B cell (primary cell): ENCODE data around the gene ZSWIM3. TPM values are rescaled to one million over a fixed set of nuclear protein-coding genes. Genes with fewer than 3 reads are reported as not detected.

Experiments
- ATAC-seq: fragments of 200-7000 bp; cut with Tn5 transposase; one replicate; pipeline ENCODE4 v1.10.0; 2021; ENCODE audit warnings: low read depth, mild to moderate bottlenecking, moderate number of reproducible peaks, moderate library complexity
- CTCF ChIA-PET: fragments of 350-600 bp; sonication (Branson Sonifier 250); formaldehyde crosslinking; loops from one replicate; lab custom pipeline; 2021; ENCODE audit warnings: antibody characterized with exemption, inconsistent platforms; lab: Charles Lee
- POLR2A ChIA-PET: fragments of 350-600 bp; sonication (Branson Sonifier 250); formaldehyde crosslinking; loops from one replicate; lab custom pipeline; 2021; ENCODE audit warnings: antibody characterized with exemption; lab: Charles Lee
- DNase-seq: peaks from one replicate; pipeline ENCODE4 v3.0.0; 2013
- H2AFZ ChIP-seq: 2 replicates; pipeline ENCODE4 v1.6.1; 2012; ENCODE audit warnings: mild to moderate bottlenecking, low read depth, low read length; ENCODE audit not compliant: insufficient read depth, poor library complexity, severe bottlenecking
- H3K27ac ChIP-seq, 2 donors: 1 replicate in 1 of 2; 2 replicates in 1 of 2; pipeline ENCODE4 v1.5.1; 2012 to 2013; ENCODE audit warnings: low read length in 2 of 2, mild to moderate bottlenecking in 2 of 2, moderate library complexity in 1 of 2
- H3K27me3 ChIP-seq, 4 experiments: fragments of 200-600 bp in 1 of 4; sonication (generic) in 1 of 4; replicated peaks in 1 of 4; 1 replicate in 2 of 4; 2 replicates in 2 of 4; pipeline versions ENCODE4 v1.6.1 to v1.7.0; 2013 to 2016; ENCODE audit warnings: low read length in 3 of 4, mild to moderate bottlenecking in 2 of 4, mixed read lengths in 1 of 4, moderate library complexity in 1 of 4; ENCODE audit not compliant: insufficient read depth in 4 of 4, control insufficient read depth in 3 of 4; ENCODE audit errors: control extremely low read depth in 1 of 4
- H3K36me3 ChIP-seq, 2 experiments: replicated peaks in 1 of 2; 1 replicate in 1 of 2; 2 replicates in 1 of 2; pipeline versions ENCODE4 v1.6.1 to v1.7.1; 2013; ENCODE audit warnings: low read length in 1 of 2; ENCODE audit not compliant: insufficient read depth in 2 of 2, control insufficient read depth in 1 of 2; ENCODE audit errors: control extremely low read depth in 1 of 2, extremely low read depth in 1 of 2
- H3K4me1 ChIP-seq, 2 donors: fragments of 200-600 bp in 1 of 2; sonication (generic) in 1 of 2; 1 replicate in 1 of 2; 2 replicates in 1 of 2; pipeline versions ENCODE4 v1.5.1 to v1.6.1; 2013 to 2017; ENCODE audit warnings: low read length in 2 of 2; ENCODE audit not compliant: control insufficient read depth in 2 of 2, insufficient read depth in 2 of 2
- H3K4me2 ChIP-seq: replicated peaks from 2 replicates; pipeline ENCODE3; 2012; ENCODE audit warnings: mild to moderate bottlenecking, low read depth, low read length; ENCODE audit not compliant: poor library complexity, severe bottlenecking
- H3K4me3 ChIP-seq, 5 experiments: fragments of 200-600 bp in 1 of 5; sonication (generic) in 1 of 5; 1 replicate in 3 of 5; 2 replicates in 2 of 5; pipeline versions ENCODE4 v1.5.1 to v1.7.0; 2011 to 2016; ENCODE audit warnings: low read length in 4 of 5, mild to moderate bottlenecking in 4 of 5, low read depth in 2 of 5, control low read depth in 1 of 5, moderate library complexity in 1 of 5; ENCODE audit not compliant: insufficient read depth in 1 of 5; ENCODE audit errors: control extremely low read depth in 1 of 5, extremely low read depth in 1 of 5
- H3K79me2 ChIP-seq: fragments of 200-600 bp; sonication (generic); one replicate; pipeline ENCODE4 v1.6.0; 2016; ENCODE audit warnings: low read length; ENCODE audit not compliant: control insufficient read depth, insufficient read depth
- H3K9ac ChIP-seq: fragments of 200-600 bp; sonication (generic); 2 replicates; pipeline ENCODE4 v1.6.1; 2017; ENCODE audit warnings: mild to moderate bottlenecking, low read length, moderate library complexity
- H3K9me3 ChIP-seq, 3 donors: one replicate each; pipeline versions ENCODE4 v1.6.1 to v1.7.1; 2013; ENCODE audit warnings: low read length in 2 of 3; ENCODE audit not compliant: control insufficient read depth in 2 of 3, insufficient read depth in 1 of 3; ENCODE audit errors: control extremely low read depth in 1 of 3
- H4K20me1 ChIP-seq: 2 replicates; pipeline ENCODE4 v1.6.0; 2012; ENCODE audit warnings: mild to moderate bottlenecking, low read length; ENCODE audit not compliant: insufficient read depth, control insufficient read depth, poor library complexity, severe bottlenecking
- H3K27ac Mint-ChIP-seq: one replicate; pipeline ENCODE4 v1.8.0; 2021; ENCODE audit warnings: mixed read lengths
- H3K27me3 Mint-ChIP-seq: one replicate; pipeline ENCODE4 v1.8.0; 2021; ENCODE audit warnings: mixed read lengths
- H3K4me1 Mint-ChIP-seq: one replicate; pipeline ENCODE4 v1.8.0; 2021; ENCODE audit warnings: mixed read lengths
- H3K4me3 Mint-ChIP-seq: one replicate; pipeline ENCODE4 v1.8.0; 2021; ENCODE audit warnings: mixed read lengths
- H3K9me3 Mint-ChIP-seq: one replicate; pipeline ENCODE4 v1.8.0; 2022; ENCODE audit warnings: mixed read lengths; ENCODE audit not compliant: insufficient read depth
- CTCF ChIP-seq: fragments of 200-600 bp; IDR thresholded peaks from one replicate; pipeline ENCODE4 v1.8.0; 2022; ENCODE audit warnings: antibody characterized with exemption, mild to moderate bottlenecking
- EZH2 ChIP-seq: IDR thresholded peaks from 2 replicates; pipeline ENCODE4 v1.6.1; 2012; ENCODE audit warnings: borderline replicate concordance, low read depth, mild to moderate bottlenecking, moderate library complexity, low read length; ENCODE audit not compliant: insufficient read depth, poor library complexity, severe bottlenecking
- WGBS: methylation state at CpG from one replicate; pipeline ENCODE4 v1.1.5; 2013; ENCODE audit warnings: missing lambda C conversion rate; ENCODE audit not compliant: insufficient coverage; 5-methylcytosine and 5-hydroxymethylcytosine counted together
- intact Hi-C: fragments of 100-400 bp; cut with micrococcal nuclease; formaldehyde crosslinking; loops from one replicate; pipeline ENCODE4 v1.10.0; 2022
- polyA plus RNA-seq: library from polyadenylated mRNA; depleted of rRNA; stranded (reverse); fragments of >200 nt; gene quantifications from 2 replicates; pipeline ENCODE4 v1.2.3, GENCODE V29; 2012
- total RNA-seq, 2 donors: library from RNA; stranded (reverse); fragments of 120-200 nt in 1 of 2; gene quantifications; 1 replicate in 1 of 2; 2 replicates in 1 of 2; pipeline versions ENCODE4 v1.2.3 to v1.2.4, GENCODE V29; 2013 to 2022

ZSWIM3 gene
- total and polyA plus RNA-seq, 2 donors (not counting 1 experiment from before 2014, with no cell fraction given), result 4.0 to 7.1 TPM

DNA sequence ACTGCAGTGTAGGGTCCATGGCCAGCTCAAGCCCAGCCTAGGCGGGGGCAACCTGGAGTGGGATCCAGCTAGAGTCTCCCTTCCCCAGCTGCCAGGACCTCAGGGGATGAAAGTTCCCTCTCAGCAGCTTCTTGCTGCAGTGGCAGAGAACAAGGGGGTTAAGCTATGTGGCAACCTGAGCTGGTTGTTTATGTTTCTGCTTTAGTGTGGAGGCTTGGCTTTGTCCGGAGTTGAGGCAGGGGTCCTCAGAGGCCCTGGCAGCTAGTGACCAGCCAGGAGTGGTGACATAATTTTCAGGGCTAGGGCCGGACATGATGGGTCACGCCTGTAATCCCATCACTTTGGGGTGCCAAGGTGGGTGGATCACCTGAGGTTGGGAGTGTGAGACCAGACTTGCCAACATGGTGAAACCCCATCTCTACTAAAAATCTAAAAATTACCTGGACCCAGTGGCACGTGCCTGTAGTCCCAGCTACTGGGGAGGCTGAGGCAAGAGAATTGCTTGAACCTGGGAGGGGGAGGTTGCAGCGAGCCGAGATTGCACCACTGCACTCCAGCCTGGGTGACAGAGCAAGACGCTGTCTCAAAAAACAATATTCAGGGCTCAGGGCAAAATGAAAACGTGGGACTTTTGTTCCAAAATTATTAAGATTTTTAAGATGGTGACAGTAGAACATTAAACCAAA is 68.5 kb downstream of the ZSWIM3 start:
- no peak overlapping the region for H3K27ac ChIP-seq
- no peaks in the 10 kb centered on the region for H4K20me1 ChIP-seq
- Mint-ChIP-seq H3K4me3 (no peak overlapping the region), H3K27me3 (peaks cover 7% of the 10 kb centered on the region), H3K4me1 (no peaks in the 10 kb centered on the region), H3K9me3 (no peaks in the 10 kb centered on the region), H3K27ac (no peak overlapping the region)
- no peaks in the 10 kb centered on the region for H3K9me3 ChIP-seq
- 72% methylated on average over 5 of the region's 9 CpGs for WGBS
- TF ChIP-seq EZH2, result no peak
- no peak for TF ChIP-seq CTCF
- no peak for ATAC-seq
- H3K79me2 ChIP-seq, result no peaks in the 10 kb centered on the region
- H3K4me1 ChIP-seq, result no peaks in the 10 kb centered on the region
- no peak overlapping the region for H2AFZ ChIP-seq
- ChIA-PET CTCF (no interaction called here), POLR2A (no interaction called here)
- peaks cover 0 to 4% (median under 1%) of the 10 kb centered on the region in 4 experiments for H3K27me3 ChIP-seq
- DNase-seq, result no peak
- no peak overlapping the region for H3K4me2 ChIP-seq
- intact Hi-C loops, result no loop called here
- H3K36me3 ChIP-seq, result no peaks in the 10 kb centered on the region
- H3K9ac ChIP-seq, result no peak overlapping the region
- H3K4me3 ChIP-seq, result no peak overlapping the region

DNA sequence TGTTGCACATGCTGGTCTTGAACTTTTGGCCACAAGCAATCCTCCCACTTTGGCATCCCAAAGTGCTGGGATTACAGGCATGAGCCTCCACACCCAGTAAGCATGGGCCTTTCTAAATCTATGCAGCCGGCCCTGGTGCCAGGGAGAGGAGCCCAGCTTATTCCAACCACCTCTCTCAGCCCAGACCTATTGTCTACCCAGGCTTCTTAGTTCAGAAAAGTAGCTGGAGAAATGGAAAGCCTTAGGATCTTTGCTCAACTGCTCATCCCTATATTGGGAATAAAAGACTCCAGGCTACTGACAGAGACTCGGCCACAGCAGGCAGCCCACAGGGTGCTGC is 69.3 kb downstream of the ZSWIM3 start:
- 100% methylated on average over 1 of the region's 2 CpGs for WGBS
- H3K27me3 ChIP-seq, result peaks cover 0 to 1% (median 0%) of the 10 kb centered on the region in 4 experiments
- Mint-ChIP-seq H3K27ac (no peak overlapping the region), H3K9me3 (no peaks in the 10 kb centered on the region), H3K4me1 (no peaks in the 10 kb centered on the region), H3K27me3 (peaks cover 2% of the 10 kb centered on the region), H3K4me3 (no peak overlapping the region)
- ATAC-seq (no peak), DNase-seq (no peak)
- no peak overlapping the region for H2AFZ ChIP-seq
- no peaks in the 10 kb centered on the region for H3K79me2 ChIP-seq
- H3K4me3 ChIP-seq, result no peak overlapping the region
- H3K4me2 ChIP-seq, result no peak overlapping the region
- H4K20me1 ChIP-seq, result no peaks in the 10 kb centered on the region
- no peak overlapping the region for H3K27ac ChIP-seq
- no peak for TF ChIP-seq CTCF
- TF ChIP-seq EZH2, result no peak
- intact Hi-C loops, result no loop called here
- H3K36me3 ChIP-seq, result no peaks in the 10 kb centered on the region
- H3K9me3 ChIP-seq, result no peaks in the 10 kb centered on the region
- H3K9ac ChIP-seq, result no peak overlapping the region
- no peaks in the 10 kb centered on the region for H3K4me1 ChIP-seq
- POLR2A ChIA-PET, result no interaction called here
- CTCF ChIA-PET, result no interaction called here
